GM12878 (cell line): ENCODE results near the gene AKR1A1. TPM values are rescaled to one million over a fixed set of nuclear protein-coding genes. Genes with fewer than 3 reads are reported as not detected.

ENCODE experiments used
- ATAC-seq: fragments of 200-7000 bp; cut with Tn5 transposase; 3 replicates; pipeline ENCODE4 v1.9.1; 2020; ENCODE audit warnings: mild to moderate bottlenecking, moderate library complexity
- BruUV-seq: library from RNA; stranded (reverse); fragments of 400-500 nt; replicated peaks from 2 replicates; lab custom pipeline; 2021; lab: Mats Ljungman, UMichigan
- CTCF ChIA-PET: fragments of 300-600 bp; sonication (Branson Sonifier 250); formaldehyde crosslinking; extraction: SDS; loops from one replicate; lab custom pipeline; 2021; ENCODE audit warnings: inconsistent platforms; lab: Yijun Ruan, JAX
- POLR2A ChIA-PET: fragments of 350-600 bp; formaldehyde crosslinking; extraction: SDS; loops from one replicate; lab custom pipeline; 2021; ENCODE audit warnings: inconsistent platforms; lab: Charles Lee
- RAD21 ChIA-PET: fragments of 300-600 bp; sonication (Branson Sonifier 250); formaldehyde crosslinking; loops from one replicate; lab custom pipeline; 2023; ENCODE audit warnings: antibody characterized with exemption; ENCODE audit not compliant: unreplicated experiment; lab: Charles Lee
- SMC1A ChIA-PET: fragments of 300-600 bp; sonication (Branson Sonifier 250); formaldehyde crosslinking; loops from one replicate; lab custom pipeline; 2023; ENCODE audit not compliant: unreplicated experiment, uncharacterized antibody; lab: Charles Lee
- DNase-seq: peaks from one replicate; pipeline ENCODE4 v3.0.0-alpha.2; 2011; ENCODE audit warnings: low read depth, low spot score
- FAIRE-seq: peaks from 3 replicates; lab custom pipeline; 2011; peaks lifted over from hg19 to GRCh38; lab: Jason Lieb, UNC
- H2AFZ ChIP-seq: 2 replicates; pipeline ENCODE4 v1.6.0; 2011; ENCODE audit warnings: low read depth, low read length, control low read depth; ENCODE audit not compliant: control insufficient read depth
- H3K27ac ChIP-seq: 2 replicates; pipeline ENCODE4 v1.5.1; 2011; ENCODE audit warnings: control low read depth; ENCODE audit not compliant: control insufficient read depth, insufficient read depth
- H3K27me3 ChIP-seq, 2 experiments: replicated peaks in 1 of 2; 2 replicates each; pipeline versions ENCODE4 v1.6.0 to v1.6.1; 2011; ENCODE audit warnings: low read length in 1 of 2; ENCODE audit not compliant: control insufficient read depth in 2 of 2, insufficient read depth in 2 of 2
- H3K36me3 ChIP-seq, 2 experiments: 2 replicates each; pipeline ENCODE4 v1.5.1; 2011; ENCODE audit warnings: low read length in 1 of 2; ENCODE audit not compliant: control insufficient read depth in 2 of 2, insufficient read depth in 2 of 2
- H3K4me1 ChIP-seq: 2 replicates; pipeline ENCODE4 v1.6.1; 2011; ENCODE audit warnings: mild to moderate bottlenecking, low read length, moderate library complexity, mixed read lengths; ENCODE audit not compliant: control insufficient read depth, insufficient read depth
- H3K4me2 ChIP-seq: 2 replicates; pipeline ENCODE4 v1.6.0; 2011; ENCODE audit warnings: control low read depth; ENCODE audit not compliant: control insufficient read depth, insufficient read depth
- H3K4me3 ChIP-seq: fragments of 200-600 bp; sonication (generic); 2 replicates; pipeline ENCODE4 v1.5.1; 2016
- H3K79me2 ChIP-seq: 2 replicates; pipeline ENCODE4 v1.6.0; 2011; ENCODE audit warnings: low read length; ENCODE audit not compliant: control insufficient read depth, insufficient read depth
- H3K9ac ChIP-seq: 2 replicates; pipeline ENCODE4 v1.8.0; 2011; ENCODE audit warnings: low read length, control low read depth, mixed read lengths; ENCODE audit not compliant: control insufficient read depth, insufficient read depth
- H3K9me3 ChIP-seq: replicated peaks from 3 replicates; pipeline ENCODE4 v1.5.1; 2011; ENCODE audit warnings: mild to moderate bottlenecking, low read length; ENCODE audit not compliant: control insufficient read depth, insufficient read depth
- H4K20me1 ChIP-seq: 2 replicates; pipeline ENCODE4 v1.6.0; 2011; ENCODE audit not compliant: control insufficient read depth, insufficient read depth
- CEBPB ChIP-seq, 2 experiments: fragments of 150-350 bp in 1 of 2; IDR thresholded peaks; 2 replicates each; pipeline ENCODE4 v1.6.1; 2012 to 2014; ENCODE audit warnings: low read depth in 2 of 2, low read length in 2 of 2, borderline replicate concordance in 1 of 2, inconsistent platforms in 1 of 2
- EGR1 ChIP-seq, 2 experiments: IDR thresholded peaks; 1 replicate in 1 of 2; 2 replicates in 1 of 2; pipeline ENCODE4 v1.6.1; 2011 to 2012; ENCODE audit warnings: low read depth in 2 of 2, low read length in 2 of 2, borderline replicate concordance in 1 of 2, mild to moderate bottlenecking in 1 of 2, moderate library complexity in 1 of 2
- EP300 ChIP-seq, 2 experiments: fragments of 150-350 bp in 1 of 2; IDR thresholded peaks; 2 replicates each; pipeline ENCODE4 v1.6.1; 2011 to 2012; ENCODE audit warnings: low read depth in 2 of 2, low read length in 2 of 2, borderline replicate concordance in 1 of 2, improper control_type of control experiment in 1 of 2, inconsistent platforms in 1 of 2; ENCODE audit not compliant: control insufficient read depth in 1 of 2
- HCFC1 ChIP-seq: fragments of 150-350 bp; IDR thresholded peaks from 2 replicates; pipeline ENCODE4 v1.6.1; 2014; ENCODE audit warnings: low read length
- MXI1 ChIP-seq: fragments of 150-350 bp; IDR thresholded peaks from 2 replicates; pipeline ENCODE4 v1.6.1; 2011; ENCODE audit warnings: low read depth, mild to moderate bottlenecking, inconsistent platforms, low read length, improper control_type of control experiment
- YBX1 ChIP-seq: fragments of 450-650 bp; IDR thresholded peaks from 2 replicates; pipeline ENCODE4 v1.6.1; 2016; ENCODE audit warnings: antibody characterized with exemption
- WGBS: methylation state at CpG from one replicate; pipeline ENCODE4 v1.1.6; 2016; ENCODE audit warnings: low lambda C conversion rate; ENCODE audit not compliant: insufficient replicate concordance, insufficient coverage; ENCODE audit errors: missing lambda C conversion rate; 5-methylcytosine and 5-hydroxymethylcytosine counted together
- in situ Hi-C: fragments of 300-500 bp; cut with MboI; formaldehyde crosslinking; loops from 9 replicates; pipeline ENCODE4 v1.14.3; 2018; ENCODE audit warnings: mixed read lengths
- intact Hi-C: fragments of 100-400 bp; cut with micrococcal nuclease; formaldehyde crosslinking; loops from one replicate; pipeline ENCODE4 v1.14.2; 2022; ENCODE audit not compliant: unreplicated experiment
- polyA plus RNA-seq, 11 experiments: library from polyadenylated mRNA; depleted of rRNA in 4 of 11; unstranded in 6 of 11; stranded (reverse) in 5 of 11; fragments of >200 nt; fragmentation: Nextera tagmentation in 4 of 11; fragmentation: Illumina TruSeq in 1 of 11; extraction: Ambion mirVana in 4 of 11; extraction: Trizol in 1 of 11; gene quantifications; 1 replicate in 1 of 11; 2 replicates in 10 of 11; pipeline versions ENCODE4 v1.2.1 to v1.2.3, GENCODE V29; 2011 to 2016; ENCODE audit warnings: inconsistent platforms in 2 of 11, missing spikeins in 2 of 11, low read depth in 1 of 11
- total RNA-seq, 4 experiments: library from RNA; depleted of rRNA in 3 of 4; stranded (reverse); fragments of >200 nt in 3 of 4; fragmentation: Illumina TruSeq in 1 of 4; extraction: Trizol in 1 of 4; gene quantifications; 2 replicates each; pipeline versions ENCODE4 v1.2.1 to v1.2.3, GENCODE V29; 2013 to 2021
- TF ChIP-seq, protein P1 (sequence below): fragments of 450-650 bp; conservative IDR thresholded peaks from 2 replicates; pipeline ENCODE4 v1.6.1; 2017; ENCODE audit warnings: mild to moderate bottlenecking, moderate library complexity
- TF ChIP-seq, protein P2 (sequence below): IDR thresholded peaks from 2 replicates; pipeline ENCODE4 v1.6.1; 2012; ENCODE audit warnings: low read depth, low read length, improper control_type of control experiment
- TF ChIP-seq, protein P3 (sequence below): fragments of 150-350 bp; IDR thresholded peaks from 2 replicates; pipeline ENCODE4 v1.6.1; 2016; ENCODE audit warnings: low read depth, low read length
- TF ChIP-seq, protein P4 (sequence below): fragments of 450-650 bp; IDR thresholded peaks from 2 replicates; pipeline ENCODE4 v1.6.1; 2016; ENCODE audit warnings: mild to moderate bottlenecking

AKR1A1 gene
- total and polyA plus RNA-seq, 10 of the 15 experiments (the other 5 are each of a cell fraction or from before 2014, with no cell fraction given): 187 to 335 (median 241) TPM

DNA sequence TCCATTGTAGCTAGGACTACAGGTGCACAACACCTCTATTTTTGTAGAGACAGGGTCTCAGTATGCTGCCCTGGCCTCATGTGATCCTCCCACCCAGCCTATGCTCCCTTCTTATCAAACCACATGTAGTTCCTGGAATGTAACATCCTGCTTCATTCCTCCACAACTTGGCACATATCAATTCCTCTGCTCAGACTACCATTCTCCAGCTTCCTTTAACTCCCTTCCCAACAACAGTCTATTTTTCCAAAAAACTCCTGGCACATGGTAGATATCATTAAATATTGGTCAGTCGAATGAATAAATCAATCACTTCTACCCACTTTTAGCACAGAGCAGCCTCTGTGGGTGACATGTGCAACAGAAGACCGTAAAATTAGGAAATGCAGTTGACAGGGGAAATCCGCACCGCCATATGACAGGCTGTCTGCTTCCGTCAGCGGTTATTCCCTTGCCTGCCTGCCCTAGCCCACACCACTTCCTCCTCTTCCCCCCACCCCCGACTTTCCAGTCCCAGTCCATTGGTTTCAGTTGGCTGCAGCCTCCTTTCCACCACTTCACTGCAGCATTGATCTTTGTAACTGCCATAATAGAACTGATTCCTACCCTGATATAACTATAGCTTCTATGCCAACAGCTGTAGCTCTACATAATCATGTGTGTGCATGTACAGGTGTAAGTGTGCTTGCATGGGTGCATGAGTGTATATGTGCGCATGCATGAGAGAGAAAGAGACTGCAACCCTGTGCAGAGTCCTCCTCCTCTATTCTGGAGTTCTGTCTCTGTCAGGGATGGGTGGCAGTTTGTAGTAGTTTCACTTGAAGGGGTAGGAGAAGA lies 6.8 kb upstream of the AKR1A1 start (continued):
- no peak for TF ChIP-seq HCFC1
- TF ChIP-seq, protein P1, sequence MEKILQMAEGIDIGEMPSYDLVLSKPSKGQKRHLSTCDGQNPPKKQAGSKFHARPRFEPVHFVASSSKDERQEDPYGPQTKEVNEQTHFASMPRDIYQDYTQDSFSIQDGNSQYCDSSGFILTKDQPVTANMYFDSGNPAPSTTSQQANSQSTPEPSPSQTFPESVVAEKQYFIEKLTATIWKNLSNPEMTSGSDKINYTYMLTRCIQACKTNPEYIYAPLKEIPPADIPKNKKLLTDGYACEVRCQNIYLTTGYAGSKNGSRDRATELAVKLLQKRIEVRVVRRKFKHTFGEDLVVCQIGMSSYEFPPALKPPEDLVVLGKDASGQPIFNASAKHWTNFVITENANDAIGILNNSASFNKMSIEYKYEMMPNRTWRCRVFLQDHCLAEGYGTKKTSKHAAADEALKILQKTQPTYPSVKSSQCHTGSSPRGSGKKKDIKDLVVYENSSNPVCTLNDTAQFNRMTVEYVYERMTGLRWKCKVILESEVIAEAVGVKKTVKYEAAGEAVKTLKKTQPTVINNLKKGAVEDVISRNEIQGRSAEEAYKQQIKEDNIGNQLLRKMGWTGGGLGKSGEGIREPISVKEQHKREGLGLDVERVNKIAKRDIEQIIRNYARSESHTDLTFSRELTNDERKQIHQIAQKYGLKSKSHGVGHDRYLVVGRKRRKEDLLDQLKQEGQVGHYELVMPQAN: peak; percentile 54; the same call in 1 of the 2 replicates

DNA sequence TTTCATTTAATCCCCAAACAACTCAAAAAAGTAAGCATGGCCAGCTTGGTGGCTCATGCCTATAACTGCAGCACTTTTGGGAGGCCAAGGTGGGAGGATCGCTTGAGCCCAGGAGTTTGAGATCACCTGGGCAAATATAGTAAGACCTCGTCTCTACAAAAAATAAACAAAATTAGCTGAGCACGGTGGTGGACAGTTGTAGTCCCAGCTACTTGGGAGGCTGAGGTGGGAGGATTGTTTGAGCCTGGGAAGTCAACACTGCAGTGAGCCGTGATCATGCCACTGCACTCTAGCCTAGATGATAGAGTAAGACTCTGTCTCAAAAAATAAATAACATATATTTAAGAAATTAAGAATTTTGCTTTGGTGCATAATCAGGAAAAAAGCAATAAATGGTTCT lies 6.1 kb upstream of the AKR1A1 start:
- BruUV-seq: no TSS peak
- Histone ChIP-seq H3K27ac (peak overlapping the region; percentile 78), H3K4me3 (no peak overlapping the region), H3K9ac (no peak overlapping the region), H3K4me2 (peak overlapping the region; percentile 96), H3K36me3 (no peaks in the 10 kb centered on the region), H3K9me3 (no peaks in the 10 kb centered on the region; the same call in 1 of the 3 replicates), H4K20me1 (no peaks in the 10 kb centered on the region), H2AFZ (no peak overlapping the region), H3K27me3 (no peaks in the 10 kb centered on the region)
- DNase-seq (no peak), FAIRE-seq (no peak)
- ChIA-PET SMC1A (interaction anchor here (1.1 to 8.6 kb wide), 11 partner anchors 9 to 241 kb away, joined by 3 to 80 read pairs (median 10); partner anchors contain the start of genes NASP and PRDX1), POLR2A (interaction anchor here (0.7 to 7.6 kb wide), 14 partner anchors 10 to 823 kb away, joined by 3 to 118 read pairs (median 5); partner anchors contain the start of genes CCDC163, MMACHC, PRDX1 and TESK2)
- WGBS: 12% methylated on average over 4 of the region's 4 CpGs
- in situ Hi-C loops: no loop called here
- TF ChIP-seq EGR1 (IDR thresholded peaks at IDR 0.05; ENCODE audit: borderline replicate concordance in 1 of 2, low read depth in 2 of 2, low read length in 2 of 2) (no peak), MXI1 (no peak), EP300 (IDR thresholded peaks at IDR 0.05; ENCODE audit: borderline replicate concordance in 1 of 2, control insufficient read depth in 1 of 2, low read depth in 2 of 2, low read length in 2 of 2) (no peak), CEBPB (IDR thresholded peaks at IDR 0.05; ENCODE audit: borderline replicate concordance in 1 of 2, low read depth in 2 of 2, low read length in 2 of 2) (no peak), YBX1 (no peak)
- TF ChIP-seq, protein P2, sequence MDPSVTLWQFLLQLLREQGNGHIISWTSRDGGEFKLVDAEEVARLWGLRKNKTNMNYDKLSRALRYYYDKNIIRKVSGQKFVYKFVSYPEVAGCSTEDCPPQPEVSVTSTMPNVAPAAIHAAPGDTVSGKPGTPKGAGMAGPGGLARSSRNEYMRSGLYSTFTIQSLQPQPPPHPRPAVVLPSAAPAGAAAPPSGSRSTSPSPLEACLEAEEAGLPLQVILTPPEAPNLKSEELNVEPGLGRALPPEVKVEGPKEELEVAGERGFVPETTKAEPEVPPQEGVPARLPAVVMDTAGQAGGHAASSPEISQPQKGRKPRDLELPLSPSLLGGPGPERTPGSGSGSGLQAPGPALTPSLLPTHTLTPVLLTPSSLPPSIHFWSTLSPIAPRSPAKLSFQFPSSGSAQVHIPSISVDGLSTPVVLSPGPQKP: no peak
- TF ChIP-seq, protein P3, sequence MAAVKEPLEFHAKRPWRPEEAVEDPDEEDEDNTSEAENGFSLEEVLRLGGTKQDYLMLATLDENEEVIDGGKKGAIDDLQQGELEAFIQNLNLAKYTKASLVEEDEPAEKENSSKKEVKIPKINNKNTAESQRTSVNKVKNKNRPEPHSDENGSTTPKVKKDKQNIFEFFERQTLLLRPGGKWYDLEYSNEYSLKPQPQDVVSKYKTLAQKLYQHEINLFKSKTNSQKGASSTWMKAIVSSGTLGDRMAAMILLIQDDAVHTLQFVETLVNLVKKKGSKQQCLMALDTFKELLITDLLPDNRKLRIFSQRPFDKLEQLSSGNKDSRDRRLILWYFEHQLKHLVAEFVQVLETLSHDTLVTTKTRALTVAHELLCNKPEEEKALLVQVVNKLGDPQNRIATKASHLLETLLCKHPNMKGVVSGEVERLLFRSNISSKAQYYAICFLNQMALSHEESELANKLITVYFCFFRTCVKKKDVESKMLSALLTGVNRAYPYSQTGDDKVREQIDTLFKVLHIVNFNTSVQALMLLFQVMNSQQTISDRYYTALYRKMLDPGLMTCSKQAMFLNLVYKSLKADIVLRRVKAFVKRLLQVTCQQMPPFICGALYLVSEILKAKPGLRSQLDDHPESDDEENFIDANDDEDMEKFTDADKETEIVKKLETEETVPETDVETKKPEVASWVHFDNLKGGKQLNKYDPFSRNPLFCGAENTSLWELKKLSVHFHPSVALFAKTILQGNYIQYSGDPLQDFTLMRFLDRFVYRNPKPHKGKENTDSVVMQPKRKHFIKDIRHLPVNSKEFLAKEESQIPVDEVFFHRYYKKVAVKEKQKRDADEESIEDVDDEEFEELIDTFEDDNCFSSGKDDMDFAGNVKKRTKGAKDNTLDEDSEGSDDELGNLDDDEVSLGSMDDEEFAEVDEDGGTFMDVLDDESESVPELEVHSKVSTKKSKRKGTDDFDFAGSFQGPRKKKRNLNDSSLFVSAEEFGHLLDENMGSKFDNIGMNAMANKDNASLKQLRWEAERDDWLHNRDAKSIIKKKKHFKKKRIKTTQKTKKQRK: no peak
- TF ChIP-seq, protein P4, sequence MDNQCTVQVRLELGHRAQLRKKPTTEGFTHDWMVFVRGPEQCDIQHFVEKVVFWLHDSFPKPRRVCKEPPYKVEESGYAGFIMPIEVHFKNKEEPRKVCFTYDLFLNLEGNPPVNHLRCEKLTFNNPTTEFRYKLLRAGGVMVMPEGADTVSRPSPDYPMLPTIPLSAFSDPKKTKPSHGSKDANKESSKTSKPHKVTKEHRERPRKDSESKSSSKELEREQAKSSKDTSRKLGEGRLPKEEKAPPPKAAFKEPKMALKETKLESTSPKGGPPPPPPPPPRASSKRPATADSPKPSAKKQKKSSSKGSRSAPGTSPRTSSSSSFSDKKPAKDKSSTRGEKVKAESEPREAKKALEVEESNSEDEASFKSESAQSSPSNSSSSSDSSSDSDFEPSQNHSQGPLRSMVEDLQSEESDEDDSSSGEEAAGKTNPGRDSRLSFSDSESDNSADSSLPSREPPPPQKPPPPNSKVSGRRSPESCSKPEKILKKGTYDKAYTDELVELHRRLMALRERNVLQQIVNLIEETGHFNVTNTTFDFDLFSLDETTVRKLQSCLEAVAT: 0 out of 2 replicates have a peak, but pooled peaks have one; percentile 2
- TF ChIP-seq, all 136 proteins: peak for 1
- CTCF ChIA-PET: interaction anchor here (1.4 to 3.2 kb wide), 7 partner anchors 9 to 38 kb away, joined by 3 to 14 read pairs (median 7); partner anchors contain the start of gene PRDX1
- Histone ChIP-seq H3K79me2 (no peaks in the 10 kb centered on the region), H3K4me1 (peaks cover 30% of the 10 kb centered on the region)
- no peak; the same call in 2 of the 3 replicates for ATAC-seq
- RAD21 ChIA-PET: interaction anchor here (0.7 to 5.0 kb wide), 8 partner anchors 9 to 53 kb away, joined by 3 to 40 read pairs (median 4); partner anchors contain the start of genes CCDC163, MMACHC, PRDX1 and TESK2
- intact Hi-C loops: loop anchor here (2.0 kb wide), 1 partner anchor 22 kb away; no protein-coding TSS in a partner anchor
